ENCODE results near the gene SMIM11. TPM values are rescaled to one million over a fixed set of nuclear protein-coding genes. Genes with fewer than 3 reads are reported as not detected.

The SMIM11 gene
- total RNA-seq, 1 experiment from 2014 or later = 2.3 TPM

DNA sequence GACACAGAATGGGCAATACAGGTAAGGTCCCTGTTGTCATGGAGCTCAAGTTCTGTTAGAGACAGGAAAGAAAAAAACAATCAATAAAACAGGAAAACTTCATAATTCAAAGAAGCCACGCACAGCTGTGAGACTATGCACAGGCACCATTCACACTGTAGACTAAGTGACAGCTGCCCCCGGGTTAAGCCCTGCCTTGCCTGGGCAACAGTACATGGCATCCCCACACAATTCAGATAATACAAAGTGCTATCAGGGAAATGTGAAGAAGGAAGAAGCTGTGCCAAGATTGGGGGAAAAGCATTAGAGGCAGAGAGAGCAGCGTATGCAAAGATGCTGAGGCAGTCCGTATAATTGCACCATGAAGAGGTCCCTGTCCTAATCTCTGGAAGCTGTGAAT, 20.5 kb upstream of the SMIM11 start:
- H4K5ac ChIP-seq (ENCODE audit: insufficient read length, low read depth, low read length) = no peak overlapping the region
- no peak overlapping the region for H3K27ac ChIP-seq (ENCODE audit: insufficient read length, low read depth, low read length)
- Mint-ChIP-seq H3K9me3 (peaks cover 11 to 15% of the 10 kb centered on the region in 2 experiments; a peak in 4 of 5 replicates), H3K36me3 (ENCODE audit: insufficient read depth in 1 of 3, low read depth in 3 of 3) (peaks cover 0 to 6% (median 4%) of the 10 kb centered on the region in 3 experiments; a peak in 3 of 7 replicates), H3K4me3 (no peak overlapping the region), H3K4me1 (peaks cover 0 to 10% of the 10 kb centered on the region in 2 experiments; a peak in 3 of 4 replicates), H3K27ac (no peak overlapping the region), H3K27me3 (ENCODE audit: low read depth) (peaks cover 15% of the 10 kb centered on the region)
- no peaks in the 10 kb centered on the region for H4K20me1 ChIP-seq (ENCODE audit: control insufficient read depth, insufficient read depth, insufficient read length)
- no peak overlapping the region for H2AFZ ChIP-seq (ENCODE audit: low read length)
- no peak overlapping the region for H4K91ac ChIP-seq (ENCODE audit: insufficient read length, low read depth, low read length)
- H3K14ac ChIP-seq (ENCODE audit: insufficient read depth, low read length) = no peak overlapping the region
- no peak for DNase-seq
- no peak overlapping the region for H2BK15ac ChIP-seq (ENCODE audit: low read depth, low read length)
- H2AK5ac ChIP-seq (ENCODE audit: insufficient read length, low read length) = no peak overlapping the region
- H3K56ac ChIP-seq (ENCODE audit: insufficient read length, low read depth, low read length) = no peak overlapping the region
- no peak overlapping the region for H2BK5ac ChIP-seq (ENCODE audit: insufficient read length, low read length)
- no peaks in the 10 kb centered on the region for H3K79me1 ChIP-seq (ENCODE audit: insufficient read depth, low read depth, low read length, poor library complexity, severe bottlenecking)
- no peak overlapping the region for H4K8ac ChIP-seq (replicated peaks; ENCODE audit: insufficient read length, low read depth, low read length)
- H3K9ac ChIP-seq (ENCODE audit: extremely low read depth, insufficient read length, low read length) = no peak overlapping the region
- no peaks in the 10 kb centered on the region; the same call in 1 of the 2 replicates for H3K27me3 ChIP-seq (ENCODE audit: insufficient read depth, low read length)
- H3K9me3 ChIP-seq (ENCODE audit: control insufficient read depth, low read depth, low read length) = no peaks in the 10 kb centered on the region
- no peak overlapping the region for H3K4me2 ChIP-seq (ENCODE audit: insufficient read depth, insufficient read length, low read length)
- H2BK12ac ChIP-seq (ENCODE audit: insufficient read length, low read depth, low read length) = no peak overlapping the region
- no peaks in the 10 kb centered on the region for H3K79me2 ChIP-seq (ENCODE audit: insufficient read depth, low read length)
- H3K23ac ChIP-seq (ENCODE audit: insufficient read length, low read depth, low read length) = no peak overlapping the region
- H3K23me2 ChIP-seq (ENCODE audit: insufficient read length, low read depth, low read length, poor library complexity, severe bottlenecking) = no peaks in the 10 kb centered on the region
- no peak for TF ChIP-seq CTCF (conservative IDR thresholded peaks at IDR 0.05)
- WGBS (ENCODE audit: extremely low coverage, insufficient read length, low lambda C conversion rate) = no CpG with 5 or more reads among the region's 4 CpGs
- no peak overlapping the region for H2BK120ac ChIP-seq (ENCODE audit: low read depth, low read length, poor library complexity, severe bottlenecking)
- H2BK20ac ChIP-seq (ENCODE audit: low read depth, low read length, poor library complexity, severe bottlenecking) = no peak overlapping the region
- H3K4me1 ChIP-seq (ENCODE audit: insufficient read depth, low read length) = no peaks in the 10 kb centered on the region
- no peak overlapping the region for H3T11ph ChIP-seq (ENCODE audit: low read length)
- no peak overlapping the region for H3K18ac ChIP-seq (ENCODE audit: insufficient read length, low read depth, low read length)
- no peak overlapping the region for H3K4ac ChIP-seq (ENCODE audit: low read depth, low read length)

Data from H9 (cell line).